ENCODE measurements around the gene IQSEC1. TPM values are rescaled to one million over a fixed set of nuclear protein-coding genes. Genes with fewer than 3 reads are reported as not detected.
A peak's percentile ranks its signal among the peaks of the same experiment; 100 is the strongest.

The IQSEC1 gene
- total RNA-seq, 2 donors from 2014 or later: 58.2 to 94.2 TPM

DNA sequence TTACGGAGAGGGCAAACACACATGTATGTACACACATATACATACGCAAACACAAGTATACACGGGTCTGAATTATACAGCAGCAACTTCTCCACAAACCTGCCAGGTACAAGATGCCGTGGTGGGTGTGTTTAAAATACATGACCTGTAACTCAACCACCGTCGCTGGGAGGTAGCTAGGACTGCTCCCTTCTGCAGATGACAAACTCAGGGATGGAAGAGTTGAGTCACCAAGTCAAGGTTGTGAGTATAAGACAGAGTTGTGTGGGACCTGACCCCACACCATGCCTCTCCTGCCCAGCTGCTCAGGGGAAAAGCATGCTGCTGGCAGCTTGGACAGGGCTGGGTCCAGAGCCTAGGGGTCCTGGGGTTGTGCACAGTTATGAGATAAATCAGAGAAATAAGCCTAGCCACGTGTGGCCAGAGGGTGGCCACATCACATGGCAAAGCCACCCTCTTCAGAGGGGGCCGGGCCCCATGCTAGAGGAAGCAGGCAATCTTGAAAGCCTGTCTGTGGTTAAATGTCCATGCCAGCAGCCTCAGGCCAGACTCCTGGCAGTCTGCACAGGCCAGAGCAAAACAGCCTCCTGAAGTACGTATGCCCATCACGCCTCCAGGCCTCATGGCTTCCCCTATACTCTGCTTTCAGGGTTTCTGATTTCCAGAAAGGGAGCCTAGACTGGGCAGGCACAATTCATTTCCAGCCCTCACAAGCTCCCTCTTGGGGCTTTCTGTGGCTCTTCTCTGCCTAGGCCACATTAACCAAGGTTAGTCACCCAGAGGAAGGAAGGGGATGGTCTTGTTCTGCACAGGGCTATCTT lies 124.1 kb downstream of the IQSEC1 start:
- no peak overlapping the region for H3K27ac ChIP-seq
- 76% methylated on average over 10 of the region's 10 CpGs for WGBS
- TF ChIP-seq POLR2A (IDR thresholded peaks at IDR 0.05) (no peak), POLR2AphosphoS5 (IDR thresholded peaks at IDR 0.05) (no peak)
- TF ChIP-seq, protein P1, sequence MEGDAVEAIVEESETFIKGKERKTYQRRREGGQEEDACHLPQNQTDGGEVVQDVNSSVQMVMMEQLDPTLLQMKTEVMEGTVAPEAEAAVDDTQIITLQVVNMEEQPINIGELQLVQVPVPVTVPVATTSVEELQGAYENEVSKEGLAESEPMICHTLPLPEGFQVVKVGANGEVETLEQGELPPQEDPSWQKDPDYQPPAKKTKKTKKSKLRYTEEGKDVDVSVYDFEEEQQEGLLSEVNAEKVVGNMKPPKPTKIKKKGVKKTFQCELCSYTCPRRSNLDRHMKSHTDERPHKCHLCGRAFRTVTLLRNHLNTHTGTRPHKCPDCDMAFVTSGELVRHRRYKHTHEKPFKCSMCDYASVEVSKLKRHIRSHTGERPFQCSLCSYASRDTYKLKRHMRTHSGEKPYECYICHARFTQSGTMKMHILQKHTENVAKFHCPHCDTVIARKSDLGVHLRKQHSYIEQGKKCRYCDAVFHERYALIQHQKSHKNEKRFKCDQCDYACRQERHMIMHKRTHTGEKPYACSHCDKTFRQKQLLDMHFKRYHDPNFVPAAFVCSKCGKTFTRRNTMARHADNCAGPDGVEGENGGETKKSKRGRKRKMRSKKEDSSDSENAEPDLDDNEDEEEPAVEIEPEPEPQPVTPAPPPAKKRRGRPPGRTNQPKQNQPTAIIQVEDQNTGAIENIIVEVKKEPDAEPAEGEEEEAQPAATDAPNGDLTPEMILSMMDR (IDR thresholded peaks at IDR 0.05): no peak
- no peaks in the 10 kb centered on the region for H3K27me3 ChIP-seq (replicated peaks; ENCODE audit: insufficient read depth)
- no peak for DNase-seq (ENCODE audit: low spot score)
- no peak overlapping the region for H3K4me3 ChIP-seq
- intact Hi-C loops (cut with DNase I): no loop called here
- peaks cover 3% of the 10 kb centered on the region for H3K4me1 ChIP-seq (replicated peaks)
- no peaks in the 10 kb centered on the region for H3K9me3 ChIP-seq
- no peaks in the 10 kb centered on the region for H3K36me3 ChIP-seq

DNA sequence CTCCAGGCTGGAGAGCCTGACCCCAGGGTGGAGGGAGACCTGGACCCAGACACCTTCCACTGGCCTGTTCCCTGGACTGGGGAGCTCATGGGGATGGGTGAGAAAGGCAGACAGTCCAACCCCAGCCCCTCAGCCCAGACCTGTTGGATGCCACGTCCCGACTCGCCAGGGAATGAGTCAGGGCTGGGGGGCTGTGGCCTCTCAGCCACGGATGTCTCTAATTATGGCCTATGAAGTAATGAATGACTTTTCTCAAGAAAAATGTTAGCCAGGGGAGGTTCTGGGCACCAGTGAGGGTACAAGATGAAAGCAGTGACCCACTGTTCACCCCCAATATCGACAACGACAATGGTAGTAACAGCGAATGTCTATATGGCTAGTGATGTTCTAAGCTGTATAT lies 124.9 kb downstream of the IQSEC1 start:
- no peak overlapping the region for H3K27ac ChIP-seq
- peaks cover 3% of the 10 kb centered on the region for H3K4me1 ChIP-seq (replicated peaks)
- no peaks in the 10 kb centered on the region for H3K9me3 ChIP-seq
- H3K4me3 ChIP-seq: no peak overlapping the region
- no peak for DNase-seq (ENCODE audit: low spot score)
- H3K36me3 ChIP-seq: no peaks in the 10 kb centered on the region
- WGBS: 72% methylated on average over 7 of the region's 7 CpGs
- TF ChIP-seq POLR2A (IDR thresholded peaks at IDR 0.05) (no peak), POLR2AphosphoS5 (IDR thresholded peaks at IDR 0.05) (no peak)
- TF ChIP-seq, protein P1 (IDR thresholded peaks at IDR 0.05): no peak
- intact Hi-C loops (cut with DNase I): no loop called here
- no peaks in the 10 kb centered on the region for H3K27me3 ChIP-seq (replicated peaks; ENCODE audit: insufficient read depth)

DNA sequence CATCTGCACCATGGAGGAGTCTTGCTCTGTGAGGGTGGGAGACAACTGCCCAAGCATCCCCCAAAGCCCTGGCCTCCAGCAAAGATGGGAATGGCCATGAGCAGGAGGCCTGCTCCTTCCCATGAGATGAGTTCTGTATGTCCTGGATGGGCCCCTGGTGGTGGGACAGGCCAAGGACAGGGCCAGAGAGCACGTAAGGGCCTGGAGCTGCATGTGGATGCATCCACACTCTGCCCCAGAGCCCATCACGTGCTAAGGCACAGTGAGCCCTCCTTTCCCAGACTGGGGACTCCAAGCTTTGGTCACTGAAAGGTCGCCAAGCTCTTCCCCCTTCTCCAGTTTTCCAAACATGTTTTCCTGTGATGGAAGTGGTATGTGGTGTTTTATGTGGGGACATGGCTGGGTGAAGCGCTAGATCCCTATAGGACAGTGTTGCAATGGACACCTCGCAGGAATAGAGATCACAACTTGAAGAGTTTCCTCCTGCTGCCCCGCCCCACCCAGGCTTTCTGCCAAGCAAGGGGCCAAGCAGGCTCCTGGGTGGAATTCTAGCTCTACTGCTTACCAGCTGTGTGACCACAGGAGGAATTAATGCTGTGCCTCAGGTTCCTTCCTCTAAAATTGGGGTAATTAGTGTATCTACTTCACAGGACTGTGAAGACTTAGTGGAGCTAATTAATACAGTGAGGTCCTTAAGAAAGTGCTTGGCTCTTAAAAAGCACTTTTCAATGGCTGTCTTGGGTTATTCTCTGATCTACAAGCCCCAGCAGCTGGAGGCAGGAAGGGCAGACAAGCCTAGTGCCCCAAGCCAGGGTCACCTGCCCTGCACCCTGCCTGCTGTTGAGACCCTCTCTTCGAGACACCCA lies 125.5 kb downstream of the IQSEC1 start:
- DNase-seq (ENCODE audit: low spot score): peak; percentile 64
- H3K9me3 ChIP-seq: no peaks in the 10 kb centered on the region
- WGBS: 53% methylated on average over 7 of the region's 7 CpGs

DNA sequence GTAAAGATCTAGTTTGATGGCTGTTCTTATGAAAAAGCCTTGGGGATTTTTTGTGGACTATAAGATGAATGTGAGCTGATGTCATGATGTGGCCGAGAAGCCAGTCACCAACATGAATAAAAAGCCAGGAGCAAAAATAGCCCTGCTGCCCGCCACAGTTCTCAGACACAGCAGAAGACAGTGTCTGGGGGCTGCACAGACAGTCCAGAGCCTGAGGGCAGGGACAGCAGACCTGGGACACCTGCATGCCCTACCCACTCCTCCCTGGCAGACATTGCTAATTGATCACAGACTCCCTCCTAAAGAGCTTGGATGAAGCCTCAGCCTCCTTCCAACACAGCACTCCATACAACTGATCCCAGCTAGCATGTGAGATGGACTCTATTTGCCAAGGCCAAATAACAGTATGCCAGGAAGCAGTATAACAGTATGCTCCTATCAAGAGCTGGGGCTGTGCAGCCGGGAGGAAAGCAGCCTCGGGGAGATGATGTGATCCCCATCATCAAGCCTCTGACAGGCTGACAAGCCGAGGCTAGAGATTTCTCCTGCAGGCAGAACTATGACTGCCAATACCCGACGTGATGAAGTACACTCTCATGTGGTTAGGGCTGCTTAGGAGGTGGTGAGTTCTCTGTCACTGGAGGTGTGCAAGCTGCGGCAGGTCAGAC lies 126.4 kb downstream of the IQSEC1 start:
- TF ChIP-seq POLR2AphosphoS5 (IDR thresholded peaks at IDR 0.05): no peak
- no peak for TF ChIP-seq POLR2A (IDR thresholded peaks at IDR 0.05)
- TF ChIP-seq, protein P1 (IDR thresholded peaks at IDR 0.05): no peak
- no peak overlapping the region for H3K27ac ChIP-seq
- H3K36me3 ChIP-seq: no peaks in the 10 kb centered on the region
- intact Hi-C loops (cut with DNase I): no loop called here
- no peaks in the 10 kb centered on the region for H3K9me3 ChIP-seq
- 76% methylated on average over 8 of the region's 8 CpGs for WGBS
- no peak overlapping the region for H3K4me3 ChIP-seq
- H3K27me3 ChIP-seq (replicated peaks; ENCODE audit: insufficient read depth): no peaks in the 10 kb centered on the region
- peaks cover 3% of the 10 kb centered on the region for H3K4me1 ChIP-seq (replicated peaks)
- no peak for DNase-seq (ENCODE audit: low spot score)

More for the DNA sequence above, 125.5 kb downstream of the IQSEC1 start:
- H3K27ac ChIP-seq: no peak overlapping the region
- H3K27me3 ChIP-seq (replicated peaks; ENCODE audit: insufficient read depth): no peaks in the 10 kb centered on the region
- intact Hi-C loops (cut with DNase I): no loop called here
- H3K4me1 ChIP-seq (replicated peaks): peaks cover 3% of the 10 kb centered on the region
- H3K4me3 ChIP-seq: no peak overlapping the region
- TF ChIP-seq POLR2AphosphoS5 (IDR thresholded peaks at IDR 0.05) (no peak), POLR2A (IDR thresholded peaks at IDR 0.05) (no peak)
- TF ChIP-seq, protein P1 (IDR thresholded peaks at IDR 0.05): no peak
- H3K36me3 ChIP-seq: no peaks in the 10 kb centered on the region

Measured in prostate gland (tissue), 2 donors.